ENCODE data around the gene AAMP.

DNA sequence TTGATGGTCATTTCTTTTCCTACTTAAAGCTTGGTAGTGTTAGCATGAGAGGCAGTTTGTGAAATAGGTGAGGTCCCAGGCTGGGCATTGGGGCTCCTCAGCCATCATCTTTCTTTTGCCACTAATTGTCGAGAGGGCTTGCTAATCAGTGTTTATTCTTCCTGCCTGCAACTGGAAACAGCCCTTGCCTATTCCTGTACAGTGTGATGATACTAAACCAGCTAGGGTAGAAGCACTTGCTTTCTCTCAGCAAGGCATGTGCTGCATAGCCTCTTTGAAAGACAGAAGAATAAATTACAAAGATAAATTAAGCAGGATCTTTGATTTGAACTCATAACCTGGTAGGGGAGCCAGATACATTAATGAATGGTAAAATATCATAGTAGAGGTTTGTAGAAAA lies 25.7 kb downstream of the AAMP start:
- TF ChIP-seq, protein P1, sequence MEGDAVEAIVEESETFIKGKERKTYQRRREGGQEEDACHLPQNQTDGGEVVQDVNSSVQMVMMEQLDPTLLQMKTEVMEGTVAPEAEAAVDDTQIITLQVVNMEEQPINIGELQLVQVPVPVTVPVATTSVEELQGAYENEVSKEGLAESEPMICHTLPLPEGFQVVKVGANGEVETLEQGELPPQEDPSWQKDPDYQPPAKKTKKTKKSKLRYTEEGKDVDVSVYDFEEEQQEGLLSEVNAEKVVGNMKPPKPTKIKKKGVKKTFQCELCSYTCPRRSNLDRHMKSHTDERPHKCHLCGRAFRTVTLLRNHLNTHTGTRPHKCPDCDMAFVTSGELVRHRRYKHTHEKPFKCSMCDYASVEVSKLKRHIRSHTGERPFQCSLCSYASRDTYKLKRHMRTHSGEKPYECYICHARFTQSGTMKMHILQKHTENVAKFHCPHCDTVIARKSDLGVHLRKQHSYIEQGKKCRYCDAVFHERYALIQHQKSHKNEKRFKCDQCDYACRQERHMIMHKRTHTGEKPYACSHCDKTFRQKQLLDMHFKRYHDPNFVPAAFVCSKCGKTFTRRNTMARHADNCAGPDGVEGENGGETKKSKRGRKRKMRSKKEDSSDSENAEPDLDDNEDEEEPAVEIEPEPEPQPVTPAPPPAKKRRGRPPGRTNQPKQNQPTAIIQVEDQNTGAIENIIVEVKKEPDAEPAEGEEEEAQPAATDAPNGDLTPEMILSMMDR (IDR thresholded peaks at IDR 0.05), result no peak
- TF ChIP-seq POLR2AphosphoS5 (IDR thresholded peaks at IDR 0.05; ENCODE audit: insufficient read depth in 1 of 2, low read depth in 1 of 2) (no peak), POLR2A (IDR thresholded peaks at IDR 0.05) (no peak)
